Measurements from ENCODE around the gene PNN. TPM values are rescaled to one million over a fixed set of nuclear protein-coding genes. Genes with fewer than 3 reads are reported as not detected.
"Not testable (repeated sequence)": the region's sequence is repeated elsewhere in the genome, so short reads cannot be mapped to it uniquely, and the experiment has no call there.

The PNN gene
- total RNA-seq, 1 donor from 2014 or later: 95.7 TPM

- peaks cover 5% of the 10 kb centered on the region for H3K9me3 Mint-ChIP-seq
- no peak for DNase-seq (ENCODE audit: extremely low spot score, unreplicated experiment)
- H3K36me3 Mint-ChIP-seq: no peaks in the 10 kb centered on the region
- no peak overlapping the region for H3K4me3 Mint-ChIP-seq
- peaks cover 5% of the 10 kb centered on the region for H3K4me1 Mint-ChIP-seq (ENCODE audit: unreplicated experiment)
- no peak for TF ChIP-seq CTCF (conservative IDR thresholded peaks at IDR 0.05)
- no peak overlapping the region for H3K27ac Mint-ChIP-seq
- no peaks in the 10 kb centered on the region for H3K27me3 Mint-ChIP-seq
Measured at GRCh38 chr14:39219075-39219499, 44.0 kb downstream of the PNN start.

DNA sequence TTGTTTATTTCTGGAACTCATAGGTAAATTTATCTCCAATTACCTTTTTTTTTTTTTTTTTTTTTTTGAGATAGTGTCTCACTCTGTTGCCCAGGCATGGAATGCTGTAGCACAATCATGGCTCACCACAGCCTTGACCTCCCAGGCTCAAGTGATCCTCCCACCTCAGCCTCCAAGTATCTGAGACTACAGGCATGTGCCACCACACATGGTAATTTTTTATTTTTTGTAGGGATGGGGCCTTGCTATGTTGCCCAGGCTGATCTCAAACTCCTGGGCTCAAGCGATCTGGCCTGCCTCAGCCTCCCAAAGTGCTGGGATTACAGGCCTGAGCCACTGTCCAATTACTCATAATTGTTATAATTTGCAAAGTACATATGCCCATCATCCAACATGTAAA, 45.4 kb downstream of the PNN start:
- H3K9me3 Mint-ChIP-seq; H3K4me3 Mint-ChIP-seq; H3K4me1 Mint-ChIP-seq (ENCODE audit: unreplicated experiment); DNase-seq (ENCODE audit: extremely low spot score, unreplicated experiment); H3K27ac Mint-ChIP-seq; H3K36me3 Mint-ChIP-seq; H3K27me3 Mint-ChIP-seq: not testable (repeated sequence)

DNA sequence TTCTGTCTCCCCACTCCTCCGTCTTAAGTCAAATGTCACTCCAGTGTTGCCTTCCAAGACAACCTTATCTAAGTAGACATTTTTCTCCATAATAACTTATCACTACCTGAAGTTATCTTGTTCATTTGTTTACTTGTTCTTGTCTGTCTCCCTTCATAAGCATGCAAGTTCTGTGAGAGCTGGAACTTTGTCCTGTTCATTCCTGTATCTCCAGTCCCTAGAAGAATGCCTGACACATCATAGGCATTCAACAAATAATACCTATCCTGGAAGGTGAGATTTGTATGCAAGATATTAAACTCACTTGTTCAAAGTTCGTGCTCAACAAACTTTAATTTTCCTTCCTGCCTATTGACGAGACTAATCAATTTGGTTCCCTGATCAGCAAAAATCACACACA, 53.0 kb downstream of the PNN start:
- Mint-ChIP-seq H3K36me3 (no peaks in the 10 kb centered on the region), H3K9me3 (no peaks in the 10 kb centered on the region), H3K27ac (no peak overlapping the region), H3K4me1 (ENCODE audit: unreplicated experiment) (no peaks in the 10 kb centered on the region), H3K4me3 (no peak overlapping the region), H3K27me3 (no peaks in the 10 kb centered on the region)
- DNase-seq (ENCODE audit: extremely low spot score, unreplicated experiment): no peak
- TF ChIP-seq CTCF (conservative IDR thresholded peaks at IDR 0.05): no peak

- Mint-ChIP-seq H3K4me1 (ENCODE audit: unreplicated experiment) (no peaks in the 10 kb centered on the region), H3K4me3 (no peak overlapping the region), H3K9me3 (no peaks in the 10 kb centered on the region), H3K36me3 (no peaks in the 10 kb centered on the region), H3K27ac (no peak overlapping the region), H3K27me3 (no peaks in the 10 kb centered on the region)
- no peak for DNase-seq (ENCODE audit: extremely low spot score, unreplicated experiment)
- no peak for TF ChIP-seq CTCF (conservative IDR thresholded peaks at IDR 0.05)
Measured at GRCh38 chr14:39228509-39229221, 53.6 kb downstream of the PNN start.

DNA sequence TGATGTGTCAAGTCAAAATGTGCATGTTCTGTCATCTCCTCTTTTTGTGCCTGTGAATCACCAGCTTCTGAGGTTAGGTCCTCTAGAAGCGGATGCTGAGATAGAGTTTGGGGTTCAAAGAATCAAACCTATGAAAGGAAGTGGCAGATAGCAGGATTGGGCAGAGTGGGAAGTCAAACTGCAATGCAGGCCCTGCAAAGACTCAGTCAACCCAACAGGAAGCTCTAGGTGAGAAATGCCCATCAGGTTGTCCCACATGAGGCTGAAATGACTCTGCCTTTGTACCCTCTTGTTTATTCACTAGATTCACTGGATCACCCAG, 54.1 kb downstream of the PNN start:
- Mint-ChIP-seq H3K4me3 (no peak overlapping the region), H3K27me3 (no peaks in the 10 kb centered on the region), H3K4me1 (ENCODE audit: unreplicated experiment) (no peaks in the 10 kb centered on the region), H3K36me3 (no peaks in the 10 kb centered on the region), H3K9me3 (no peaks in the 10 kb centered on the region), H3K27ac (no peak overlapping the region)
- no peak for DNase-seq (ENCODE audit: extremely low spot score, unreplicated experiment)
- no peak for TF ChIP-seq CTCF (conservative IDR thresholded peaks at IDR 0.05)

GRCh38 chr14:39229601-39230110, 54.6 kb downstream of the PNN start:
- Mint-ChIP-seq H3K36me3 (no peaks in the 10 kb centered on the region), H3K4me3 (no peak overlapping the region), H3K27ac (no peak overlapping the region), H3K4me1 (ENCODE audit: unreplicated experiment) (no peaks in the 10 kb centered on the region), H3K27me3 (no peaks in the 10 kb centered on the region), H3K9me3 (no peaks in the 10 kb centered on the region)
- DNase-seq (ENCODE audit: extremely low spot score, unreplicated experiment): no peak
- no peak for TF ChIP-seq CTCF (conservative IDR thresholded peaks at IDR 0.05)

Measured in type B pancreatic cell (in vitro differentiated cells).